Natural killer cell (primary cell): ENCODE measurements around the gene LRCH1. TPM values are rescaled to one million over a fixed set of nuclear protein-coding genes. Genes with fewer than 3 reads are reported as not detected.
A peak's percentile ranks its signal among the peaks of the same experiment; 100 is the strongest.

Experiments
- ATAC-seq, 3 donors: fragments of 150-1000 bp in 2 of 3; fragments of 200-7000 bp in 1 of 3; cut with Tn5 transposase; 1 replicate in 1 of 3; 2 replicates in 2 of 3; pipeline ENCODE4 v1.10.0; 2021; ENCODE audit warnings: mild to moderate bottlenecking in 2 of 3, moderate library complexity in 2 of 3
- DNase-seq, 2 donors: peaks; one replicate each; pipeline versions ENCODE4 v3.0.0 to v3.0.0-alpha.2; 2013 to 2021; ENCODE audit warnings: mixed read lengths in 1 of 2
- H3K27ac ChIP-seq: one replicate; pipeline ENCODE4 v1.5.1; 2013; ENCODE audit warnings: mild to moderate bottlenecking, low read length
- H3K27me3 ChIP-seq: one replicate; pipeline ENCODE4 v1.6.1; 2013; ENCODE audit warnings: low read length; ENCODE audit not compliant: control insufficient read depth, insufficient read depth
- H3K36me3 ChIP-seq: one replicate; pipeline ENCODE4 v1.6.1; 2013; ENCODE audit warnings: low read length; ENCODE audit not compliant: control insufficient read depth, insufficient read depth
- H3K4me1 ChIP-seq: one replicate; pipeline ENCODE4 v1.6.1; 2013; ENCODE audit warnings: low read length; ENCODE audit not compliant: control insufficient read depth, insufficient read depth
- H3K4me3 ChIP-seq: one replicate; pipeline ENCODE4 v1.5.1; 2013; ENCODE audit warnings: low read length
- H3K9me3 ChIP-seq: one replicate; pipeline ENCODE4 v1.6.1; 2013; ENCODE audit warnings: low read length; ENCODE audit not compliant: control insufficient read depth, insufficient read depth
- H3K27ac Mint-ChIP-seq, 2 donors: one replicate each; pipeline ENCODE4 v1.8.0; 2022; ENCODE audit warnings: mild to moderate bottlenecking in 2 of 2, mixed read lengths in 2 of 2, moderate library complexity in 1 of 2
- H3K27me3 Mint-ChIP-seq, 2 donors: one replicate each; pipeline ENCODE4 v1.8.0; 2022; ENCODE audit warnings: low read depth in 2 of 2, mixed read lengths in 2 of 2
- H3K36me3 Mint-ChIP-seq: one replicate; pipeline ENCODE4 v1.8.0; 2022; ENCODE audit warnings: mixed read lengths
- H3K4me1 Mint-ChIP-seq, 2 donors: one replicate each; pipeline ENCODE4 v1.8.0; 2022; ENCODE audit warnings: mixed read lengths in 2 of 2
- H3K4me3 Mint-ChIP-seq: one replicate; pipeline ENCODE4 v1.8.0; 2022; ENCODE audit warnings: mild to moderate bottlenecking, moderate library complexity, mixed read lengths
- H3K9me3 Mint-ChIP-seq, 2 donors: one replicate each; pipeline ENCODE4 v1.8.0; 2022; ENCODE audit warnings: mixed read lengths in 2 of 2
- WGBS: methylation state at CpG from one replicate; pipeline ENCODE4 v1.1.7; 2013; ENCODE audit warnings: missing lambda C conversion rate; ENCODE audit not compliant: insufficient coverage; 5-methylcytosine and 5-hydroxymethylcytosine counted together
- intact Hi-C: fragments of 100-400 bp; cut with micrococcal nuclease; formaldehyde crosslinking; loops from one replicate; pipeline ENCODE4 v1.14.2; 2022
- total RNA-seq, 4 donors: library from RNA; stranded (reverse); fragments of 120-200 nt in 1 of 4; gene quantifications; one replicate each; pipeline versions ENCODE4 v1.2.3 to v1.2.4, GENCODE V29; 2013 to 2022
- TF ChIP-seq, protein P1 (sequence below): fragments of 200-600 bp; IDR thresholded peaks from one replicate; pipeline ENCODE4 v1.8.0; 2022; ENCODE audit warnings: antibody characterized with exemption

The LRCH1 gene
- total RNA-seq, 3 donors from 2014 or later (not counting 1 experiment from before 2014, with no cell fraction given): 23.7 to 32.2 (median 29.6) TPM

DNA sequence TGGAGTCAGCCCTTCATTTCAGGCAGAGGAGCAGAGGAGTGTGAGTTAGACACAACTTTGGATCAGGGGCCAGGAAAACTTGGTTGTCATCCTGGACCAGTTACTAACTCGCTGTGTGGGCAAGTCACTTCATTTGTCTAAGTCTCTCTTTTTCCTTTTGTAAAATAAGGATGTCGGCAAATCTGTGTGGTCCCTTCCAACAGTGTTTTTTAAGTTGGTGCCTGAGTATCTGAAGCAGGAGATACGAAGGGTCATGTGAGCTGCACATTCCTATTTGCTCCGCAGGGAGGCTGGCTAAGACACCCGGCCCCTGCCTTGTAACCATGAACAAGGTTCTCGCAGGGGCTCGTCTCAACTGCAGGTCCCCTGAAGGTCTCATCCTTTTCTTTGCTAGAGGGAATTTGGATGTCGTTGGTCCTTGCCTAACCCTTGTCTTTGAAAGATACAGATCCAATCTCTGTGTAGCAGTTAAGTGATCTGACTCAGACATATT is 64.3 kb downstream of the LRCH1 start:
- Mint-ChIP-seq H3K9me3 (no peaks in the 10 kb centered on the region), H3K4me3 (no peak overlapping the region), H3K27me3 (no peaks in the 10 kb centered on the region), H3K4me1 (peaks cover 38 to 58% of the 10 kb centered on the region in 2 donors), H3K36me3 (no peaks in the 10 kb centered on the region), H3K27ac (peak overlapping the region in 1 of 2 donors; percentile 7)
- TF ChIP-seq, protein P1, sequence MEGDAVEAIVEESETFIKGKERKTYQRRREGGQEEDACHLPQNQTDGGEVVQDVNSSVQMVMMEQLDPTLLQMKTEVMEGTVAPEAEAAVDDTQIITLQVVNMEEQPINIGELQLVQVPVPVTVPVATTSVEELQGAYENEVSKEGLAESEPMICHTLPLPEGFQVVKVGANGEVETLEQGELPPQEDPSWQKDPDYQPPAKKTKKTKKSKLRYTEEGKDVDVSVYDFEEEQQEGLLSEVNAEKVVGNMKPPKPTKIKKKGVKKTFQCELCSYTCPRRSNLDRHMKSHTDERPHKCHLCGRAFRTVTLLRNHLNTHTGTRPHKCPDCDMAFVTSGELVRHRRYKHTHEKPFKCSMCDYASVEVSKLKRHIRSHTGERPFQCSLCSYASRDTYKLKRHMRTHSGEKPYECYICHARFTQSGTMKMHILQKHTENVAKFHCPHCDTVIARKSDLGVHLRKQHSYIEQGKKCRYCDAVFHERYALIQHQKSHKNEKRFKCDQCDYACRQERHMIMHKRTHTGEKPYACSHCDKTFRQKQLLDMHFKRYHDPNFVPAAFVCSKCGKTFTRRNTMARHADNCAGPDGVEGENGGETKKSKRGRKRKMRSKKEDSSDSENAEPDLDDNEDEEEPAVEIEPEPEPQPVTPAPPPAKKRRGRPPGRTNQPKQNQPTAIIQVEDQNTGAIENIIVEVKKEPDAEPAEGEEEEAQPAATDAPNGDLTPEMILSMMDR: no peak
- no peaks in the 10 kb centered on the region for H3K9me3 ChIP-seq
- peaks cover 6% of the 10 kb centered on the region for H3K4me1 ChIP-seq
- ATAC-seq (no peak), DNase-seq (no peak)
- 99% methylated on average over 8 of the region's 8 CpGs for WGBS
- no peaks in the 10 kb centered on the region for H3K27me3 ChIP-seq
- intact Hi-C loops: no loop called here
- no peaks in the 10 kb centered on the region for H3K36me3 ChIP-seq
- H3K4me3 ChIP-seq: no peak overlapping the region
- no peak overlapping the region for H3K27ac ChIP-seq

DNA sequence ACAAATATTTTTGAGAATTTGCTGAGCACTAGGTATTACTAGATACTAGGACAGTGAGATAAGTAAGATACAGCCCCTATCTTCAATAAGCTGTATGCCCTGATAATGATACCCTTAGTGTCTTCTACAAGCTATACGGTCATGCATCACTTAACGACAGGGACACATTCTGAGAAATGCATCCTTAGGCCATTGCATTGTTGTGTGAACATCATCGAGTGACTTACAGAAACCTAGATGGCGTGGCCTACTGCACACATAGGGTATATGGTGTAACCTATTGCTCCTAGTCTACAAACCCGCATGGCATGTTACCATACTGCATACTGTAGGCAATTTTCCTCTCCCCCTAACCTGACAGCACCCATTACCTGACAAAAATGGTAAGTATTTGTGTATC is 64.9 kb downstream of the LRCH1 start:
- Histone ChIP-seq H3K4me3 (no peak overlapping the region), H3K4me1 (peaks cover 6% of the 10 kb centered on the region), H3K27ac (no peak overlapping the region), H3K9me3 (no peaks in the 10 kb centered on the region), H3K36me3 (no peaks in the 10 kb centered on the region), H3K27me3 (no peaks in the 10 kb centered on the region)
- TF ChIP-seq, protein P1: no peak
- intact Hi-C loops: no loop called here
- no peaks in the 10 kb centered on the region for H3K36me3 Mint-ChIP-seq
- H3K27me3 Mint-ChIP-seq: no peaks in the 10 kb centered on the region
- ATAC-seq (no peak), DNase-seq (no peak)
- H3K4me1 Mint-ChIP-seq: peaks cover 34 to 59% of the 10 kb centered on the region in 2 donors
- no peaks in the 10 kb centered on the region for H3K9me3 Mint-ChIP-seq
- no peak overlapping the region for H3K27ac Mint-ChIP-seq
- 97% methylated on average over 4 of the region's 5 CpGs for WGBS
- no peak overlapping the region for H3K4me3 Mint-ChIP-seq

DNA sequence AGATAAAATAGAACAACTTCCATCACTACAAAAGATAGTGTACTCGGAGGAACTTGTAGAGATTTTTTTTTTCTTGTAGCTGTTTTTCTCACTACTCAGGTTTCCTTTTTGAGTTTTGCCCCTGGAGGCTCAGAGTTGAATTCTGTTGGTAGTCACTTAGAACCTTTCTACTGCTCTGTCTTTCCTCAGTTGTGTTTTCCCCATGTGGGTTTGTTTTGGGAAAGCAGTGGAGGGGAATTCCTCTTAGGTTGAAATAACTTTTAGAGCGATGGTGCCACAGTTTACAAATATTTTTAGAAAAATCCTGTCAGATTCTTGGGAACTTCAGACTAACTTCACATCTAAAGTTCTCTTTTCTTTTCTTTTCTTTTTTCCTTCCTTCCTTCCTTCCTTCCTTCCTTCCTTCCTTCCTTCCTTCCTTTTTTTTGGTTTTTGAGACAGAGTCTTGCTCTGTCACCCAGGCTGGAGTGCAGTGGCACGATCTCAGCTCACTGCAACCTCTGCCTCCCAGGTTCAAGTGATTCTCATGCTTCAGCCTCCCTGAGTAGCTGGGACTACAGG is 65.8 kb downstream of the LRCH1 start:
- H3K27ac Mint-ChIP-seq: peak overlapping the region in 1 of 2 donors; percentile 16
- H3K4me1 Mint-ChIP-seq: peaks cover 39 to 64% of the 10 kb centered on the region in 2 donors
- H3K4me3 ChIP-seq: no peak overlapping the region
- H3K36me3 Mint-ChIP-seq: no peaks in the 10 kb centered on the region
- H3K27me3 Mint-ChIP-seq: no peaks in the 10 kb centered on the region
- DNase-seq: no peak
- intact Hi-C loops: no loop called here
- no peaks in the 10 kb centered on the region for H3K9me3 ChIP-seq
- WGBS: 64% methylated on average over 3 of the region's 3 CpGs
- no peaks in the 10 kb centered on the region for H3K9me3 Mint-ChIP-seq
- no peak overlapping the region for H3K4me3 Mint-ChIP-seq
- no peaks in the 10 kb centered on the region for H3K27me3 ChIP-seq
- no peak overlapping the region for H3K27ac ChIP-seq
- no peak for ATAC-seq
- H3K36me3 ChIP-seq: no peaks in the 10 kb centered on the region
- peaks cover 2% of the 10 kb centered on the region for H3K4me1 ChIP-seq
- TF ChIP-seq, protein P1: no peak

DNA sequence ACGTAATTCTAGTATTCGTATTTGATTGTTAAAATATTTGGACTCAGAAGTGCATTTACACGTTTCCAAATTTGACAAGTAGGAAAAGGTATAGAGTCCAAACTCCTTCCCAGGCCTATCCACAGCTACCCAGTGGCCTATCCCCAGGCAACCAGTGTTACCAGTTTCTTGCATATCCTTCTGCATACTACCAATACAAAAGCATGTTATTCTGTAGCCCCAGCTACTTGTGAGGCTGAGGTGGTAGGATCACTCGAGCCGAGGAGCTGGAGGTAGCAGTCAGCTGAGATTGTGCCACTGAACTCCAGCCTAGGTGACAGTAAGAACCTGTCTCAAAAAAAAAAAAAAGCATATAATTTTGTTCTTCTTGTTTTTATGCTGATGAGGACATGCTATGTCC is 67.1 kb downstream of the LRCH1 start:
- Mint-ChIP-seq H3K27ac (no peak overlapping the region), H3K4me3 (no peak overlapping the region), H3K27me3 (no peaks in the 10 kb centered on the region), H3K36me3 (no peaks in the 10 kb centered on the region), H3K4me1 (peaks cover 50 to 74% of the 10 kb centered on the region in 2 donors), H3K9me3 (no peaks in the 10 kb centered on the region)
- Histone ChIP-seq H3K27ac (no peak overlapping the region), H3K9me3 (no peaks in the 10 kb centered on the region), H3K4me1 (peaks cover 2% of the 10 kb centered on the region), H3K36me3 (no peaks in the 10 kb centered on the region), H3K27me3 (no peaks in the 10 kb centered on the region), H3K4me3 (no peak overlapping the region)
- ATAC-seq (no peak), DNase-seq (no peak)
- intact Hi-C loops: no loop called here
- 86% methylated on average over 5 of the region's 5 CpGs for WGBS
- TF ChIP-seq, protein P1: no peak
